ENCODE data around the gene PCGF6. TPM values are rescaled to one million over a fixed set of nuclear protein-coding genes. Genes with fewer than 3 reads are reported as not detected.
A peak's percentile ranks its signal among the peaks of the same experiment; 100 is the strongest.

The PCGF6 gene
- total and polyA plus RNA-seq, 7 experiments from 2014 or later: 4.3 to 12.0 (median 6.8) TPM

GRCh38 chr10:103280031-103280430, 70.9 kb downstream of the PCGF6 start:
- intact Hi-C loops (cut with micrococcal nuclease): no loop called here
- Histone ChIP-seq H3K4me1 (ENCODE audit: control insufficient read depth in 2 of 2, insufficient read depth in 2 of 2, low read length in 2 of 2) (no peaks in the 10 kb centered on the region), H3K27ac (ENCODE audit: low read depth, low read length) (no peak overlapping the region), H3K27me3 (ENCODE audit: control insufficient read depth in 2 of 2, insufficient read depth in 2 of 2, low read length in 2 of 2) (peaks cover 0 to 10% of the 10 kb centered on the region in 2 donors), H3K36me3 (ENCODE audit: control insufficient read depth in 2 of 3, insufficient read depth in 3 of 3, low read length in 3 of 3) (no peaks in the 10 kb centered on the region), H3K4me3 (ENCODE audit: low read length) (no peak overlapping the region), H3K9me3 (ENCODE audit: control insufficient read depth in 2 of 3, low read length in 3 of 3) (peaks cover 0 to 5% (median 0%) of the 10 kb centered on the region in 3 experiments)
- Mint-ChIP-seq H3K4me3 (no peak overlapping the region), H3K9me3 (peaks cover 0 to 11% (median 6%) of the 10 kb centered on the region in 11 donors), H3K4me1 (peaks cover 4 to 14% (median 8%) of the 10 kb centered on the region in 7 donors), H3K27me3 (peaks cover 67 to 84% (median 75%) of the 10 kb centered on the region in 5 donors), H3K27ac (no peak overlapping the region), H3K36me3 (peaks cover 0 to 6% (median 3%) of the 10 kb centered on the region in 5 donors)
- no peak for ATAC-seq
- DNase-seq: no peak
- ChIA-PET CTCF (no interaction called here), POLR2A (interaction anchor here (0.6 kb wide), 1 partner anchor 48 kb away, joined by 3 read pairs; no protein-coding TSS in a partner anchor)

GRCh38 chr10:103278862-103279298, 72.1 kb downstream of the PCGF6 start:
- Mint-ChIP-seq H3K36me3 (peaks cover 0 to 6% (median 3%) of the 10 kb centered on the region in 5 donors), H3K27me3 (peaks cover 64 to 78% (median 68%) of the 10 kb centered on the region in 5 donors), H3K27ac (peak overlapping the region in 1 of 9 donors; percentile 67), H3K9me3 (peaks cover 0 to 11% (median 6%) of the 10 kb centered on the region in 11 donors), H3K4me1 (peaks cover 4 to 14% (median 8%) of the 10 kb centered on the region in 7 donors), H3K4me3 (peak overlapping the region; percentile 30 to 74 (median 55))
- Histone ChIP-seq H3K36me3 (ENCODE audit: control insufficient read depth in 2 of 3, insufficient read depth in 3 of 3, low read length in 3 of 3) (no peaks in the 10 kb centered on the region), H3K27ac (ENCODE audit: low read depth, low read length) (no peak overlapping the region), H3K27me3 (ENCODE audit: control insufficient read depth in 2 of 2, insufficient read depth in 2 of 2, low read length in 2 of 2) (peaks cover 0 to 10% of the 10 kb centered on the region in 2 donors), H3K9me3 (ENCODE audit: control insufficient read depth in 2 of 3, low read length in 3 of 3) (peaks cover 0 to 5% (median 0%) of the 10 kb centered on the region in 3 experiments), H3K4me1 (ENCODE audit: control insufficient read depth in 2 of 2, insufficient read depth in 2 of 2, low read length in 2 of 2) (no peaks in the 10 kb centered on the region), H3K4me3 (ENCODE audit: low read length) (no peak overlapping the region)
- CTCF ChIA-PET: no interaction called here
- ATAC-seq (no peak), DNase-seq (peak in 7 of 9 donors; percentile 13 to 55 (median 31))
- POLR2A ChIA-PET: interaction anchor here (0.6 kb wide), 1 partner anchor 210 kb away, joined by 3 read pairs; no protein-coding TSS in a partner anchor
- intact Hi-C loops (cut with micrococcal nuclease): loop anchor here (1.0 to 2.0 kb wide), 2 partner anchors 14 kb away; no protein-coding TSS in a partner anchor

- Histone ChIP-seq H3K36me3 (ENCODE audit: control insufficient read depth in 2 of 3, insufficient read depth in 3 of 3, low read length in 3 of 3) (no peaks in the 10 kb centered on the region), H3K9me3 (ENCODE audit: control insufficient read depth in 2 of 3, low read length in 3 of 3) (peaks cover 0 to 5% (median 0%) of the 10 kb centered on the region in 3 experiments), H3K27ac (ENCODE audit: low read depth, low read length) (no peak overlapping the region), H3K4me3 (ENCODE audit: low read length) (no peak overlapping the region), H3K27me3 (ENCODE audit: control insufficient read depth in 2 of 2, insufficient read depth in 2 of 2, low read length in 2 of 2) (peaks cover 0 to 10% of the 10 kb centered on the region in 2 donors), H3K4me1 (ENCODE audit: control insufficient read depth in 2 of 2, insufficient read depth in 2 of 2, low read length in 2 of 2) (no peaks in the 10 kb centered on the region)
- ChIA-PET CTCF (no interaction called here), POLR2A (no interaction called here)
- H3K4me1 Mint-ChIP-seq: peaks cover 4 to 14% (median 8%) of the 10 kb centered on the region in 7 donors
- ATAC-seq (no peak), DNase-seq (no peak)
- H3K4me3 Mint-ChIP-seq: peak overlapping the region in 5 of 10 donors; percentile 45 to 74 (median 57)
- intact Hi-C loops (cut with micrococcal nuclease): loop anchor here in 1 of 2 donors (2.0 kb wide), 1 partner anchor 14 kb away; no protein-coding TSS in a partner anchor
- H3K27ac Mint-ChIP-seq: no peak overlapping the region
- H3K27me3 Mint-ChIP-seq: peaks cover 63 to 76% (median 70%) of the 10 kb centered on the region in 5 donors
- peaks cover 0 to 11% (median 6%) of the 10 kb centered on the region in 11 donors for H3K9me3 Mint-ChIP-seq
- peaks cover 0 to 6% (median 3%) of the 10 kb centered on the region in 5 donors for H3K36me3 Mint-ChIP-seq
These were observed 72.5 kb downstream of the PCGF6 start for GRCh38 chr10:103278537-103278823.

- Histone ChIP-seq H3K4me1 (ENCODE audit: control insufficient read depth in 2 of 2, insufficient read depth in 2 of 2, low read length in 2 of 2) (no peaks in the 10 kb centered on the region), H3K9me3 (ENCODE audit: control insufficient read depth in 2 of 3, low read length in 3 of 3) (peaks cover 0 to 5% (median 0%) of the 10 kb centered on the region in 3 experiments), H3K4me3 (ENCODE audit: low read length) (no peak overlapping the region), H3K36me3 (ENCODE audit: control insufficient read depth in 2 of 3, insufficient read depth in 3 of 3, low read length in 3 of 3) (no peaks in the 10 kb centered on the region), H3K27me3 (ENCODE audit: control insufficient read depth in 2 of 2, insufficient read depth in 2 of 2, low read length in 2 of 2) (peaks cover 0 to 10% of the 10 kb centered on the region in 2 donors), H3K27ac (ENCODE audit: low read depth, low read length) (no peak overlapping the region)
- H3K4me1 Mint-ChIP-seq: peaks cover 4 to 14% (median 8%) of the 10 kb centered on the region in 7 donors
- CTCF ChIA-PET: no interaction called here
- no peak overlapping the region for H3K27ac Mint-ChIP-seq
- ATAC-seq (no peak), DNase-seq (no peak)
- POLR2A ChIA-PET: interaction anchor here (0.6 kb wide), 1 partner anchor 1107 kb away, joined by 4 read pairs; no protein-coding TSS in a partner anchor
- H3K9me3 Mint-ChIP-seq: peaks cover 0 to 11% (median 6%) of the 10 kb centered on the region in 11 donors
- intact Hi-C loops (cut with micrococcal nuclease): loop anchor here in 1 of 2 donors (2.0 kb wide), 1 partner anchor 13 kb away; no protein-coding TSS in a partner anchor
- H3K36me3 Mint-ChIP-seq: peaks cover 0 to 6% (median 3%) of the 10 kb centered on the region in 5 donors
- peaks cover 61 to 72% (median 70%) of the 10 kb centered on the region in 5 donors for H3K27me3 Mint-ChIP-seq
- peak overlapping the region in 2 of 10 donors; percentile 69 to 73 for H3K4me3 Mint-ChIP-seq
These were observed 73.0 kb downstream of the PCGF6 start for GRCh38 chr10:103277713-103278536.

GRCh38 chr10:103276896-103277712, 73.8 kb downstream of the PCGF6 start, which contains the start of gene INA:
Gene INA, plus strand, starts transcription at chr10:103277138. Its CDS starts 74 bp downstream, at chr10:103277212.
- ChIA-PET CTCF (no interaction called here), POLR2A (interaction anchor here (0.6 kb wide), 1 partner anchor 1106 kb away, joined by 4 read pairs; no protein-coding TSS in a partner anchor)
- H3K9me3 ChIP-seq (ENCODE audit: control insufficient read depth in 2 of 3, low read length in 3 of 3): peaks cover 0 to 5% (median 0%) of the 10 kb centered on the region in 3 experiments
- Mint-ChIP-seq H3K27me3 (peaks cover 59 to 75% (median 66%) of the 10 kb centered on the region in 5 donors), H3K4me1 (peaks cover 4 to 14% (median 8%) of the 10 kb centered on the region in 7 donors), H3K4me3 (peak within 1 kb of the TSS in 9 of 10 donors; percentile 27 to 74 (median 53)), H3K27ac (peak within 1 kb of the TSS in 1 of 9 donors; percentile 23), H3K9me3 (peaks cover 0 to 11% (median 6%) of the 10 kb centered on the region in 11 donors), H3K36me3 (peaks cover 0 to 6% (median 3%) of the 10 kb centered on the region in 5 donors)
- intact Hi-C loops (cut with micrococcal nuclease): no loop called here
- H3K4me1 ChIP-seq (ENCODE audit: control insufficient read depth in 2 of 2, insufficient read depth in 2 of 2, low read length in 2 of 2): no peaks in the 10 kb centered on the region
- no peak within 1 kb of the TSS for H3K27ac ChIP-seq (ENCODE audit: low read depth, low read length)
- peaks cover 0 to 10% of the 10 kb centered on the region in 2 donors for H3K27me3 ChIP-seq (ENCODE audit: control insufficient read depth in 2 of 2, insufficient read depth in 2 of 2, low read length in 2 of 2)
- DNase-seq (peak in 1 of 9 donors; percentile 35), ATAC-seq (no peak)
- H3K4me3 ChIP-seq (ENCODE audit: low read length): no peak within 1 kb of the TSS
- no peaks in the 10 kb centered on the region for H3K36me3 ChIP-seq (ENCODE audit: control insufficient read depth in 2 of 3, insufficient read depth in 3 of 3, low read length in 3 of 3)

All from naive thymus-derived CD4-positive, alpha-beta T cell (primary cell).